HG03045 (cell line): ENCODE measurements around the gene BMP10.

Source experiments
- ATAC-seq: cut with Tn5 transposase; IDR thresholded peaks from one replicate; pipeline ENCODE4 v1.9.1; 2021; ENCODE audit warnings: mild to moderate bottlenecking, moderate library complexity; ENCODE audit not compliant: unreplicated experiment

Gene BMP10

GRCh38 chr2:68825866-68826265 lies 45.3 kb downstream of the BMP10 start:
- ATAC-seq = no peak

GRCh38 chr2:68824831-68825230 lies 46.4 kb downstream of the BMP10 start:
- ATAC-seq = no peak

- no peak for ATAC-seq
Observed at GRCh38 chr2:68822207-68822872, 48.9 kb downstream of the BMP10 start.

GRCh38 chr2:68819556-68819955 lies 51.6 kb downstream of the BMP10 start:
- ATAC-seq = no peak

GRCh38 chr2:68817306-68817705 lies 53.9 kb downstream of the BMP10 start:
- ATAC-seq = no peak
